Thyroid gland (tissue), 4 donors: ENCODE results near the gene TMCC2.

Experiments used
- POLR2A ChIP-seq, 2 donors: fragments of 450-650 bp; IDR thresholded peaks; one replicate each; pipeline ENCODE4 v1.6.1; 2017; ENCODE audit warnings: antibody characterized with exemption in 2 of 2, mild to moderate bottlenecking in 2 of 2, moderate library complexity in 1 of 2
- TF ChIP-seq, protein P1 (sequence below), 6 experiments: fragments of 200-600 bp in 3 of 6; fragments of 450-650 bp in 3 of 6; sonication (generic) in 3 of 6; IDR thresholded peaks; one replicate each; pipeline ENCODE4 v1.5.1; 2016 to 2019; ENCODE audit warnings: antibody characterized with exemption in 6 of 6, mild to moderate bottlenecking in 2 of 6, inconsistent platforms in 1 of 6, moderate library complexity in 1 of 6

DNA sequence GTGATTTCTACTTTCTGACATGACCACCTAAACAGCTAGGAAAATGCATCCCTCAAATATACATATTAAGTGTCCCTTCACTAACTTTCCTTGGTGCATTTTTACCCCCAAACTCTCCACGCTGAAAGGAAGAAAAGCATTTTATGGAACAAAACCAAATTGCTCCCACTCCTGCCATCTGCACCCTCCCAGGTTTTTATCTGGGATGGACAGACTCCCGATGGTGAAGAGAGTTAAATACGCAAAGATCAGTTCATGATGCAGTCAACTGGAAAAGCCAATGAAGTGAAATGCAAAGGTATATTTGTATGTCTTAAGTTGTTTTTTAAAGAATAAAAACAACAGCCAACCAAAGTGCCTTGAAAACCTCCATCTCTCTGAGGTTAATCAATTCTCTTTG is 18.9 kb upstream of the TMCC2 start:
- no peak for TF ChIP-seq POLR2A (IDR thresholded peaks at IDR 0.05)
- TF ChIP-seq, protein P1, sequence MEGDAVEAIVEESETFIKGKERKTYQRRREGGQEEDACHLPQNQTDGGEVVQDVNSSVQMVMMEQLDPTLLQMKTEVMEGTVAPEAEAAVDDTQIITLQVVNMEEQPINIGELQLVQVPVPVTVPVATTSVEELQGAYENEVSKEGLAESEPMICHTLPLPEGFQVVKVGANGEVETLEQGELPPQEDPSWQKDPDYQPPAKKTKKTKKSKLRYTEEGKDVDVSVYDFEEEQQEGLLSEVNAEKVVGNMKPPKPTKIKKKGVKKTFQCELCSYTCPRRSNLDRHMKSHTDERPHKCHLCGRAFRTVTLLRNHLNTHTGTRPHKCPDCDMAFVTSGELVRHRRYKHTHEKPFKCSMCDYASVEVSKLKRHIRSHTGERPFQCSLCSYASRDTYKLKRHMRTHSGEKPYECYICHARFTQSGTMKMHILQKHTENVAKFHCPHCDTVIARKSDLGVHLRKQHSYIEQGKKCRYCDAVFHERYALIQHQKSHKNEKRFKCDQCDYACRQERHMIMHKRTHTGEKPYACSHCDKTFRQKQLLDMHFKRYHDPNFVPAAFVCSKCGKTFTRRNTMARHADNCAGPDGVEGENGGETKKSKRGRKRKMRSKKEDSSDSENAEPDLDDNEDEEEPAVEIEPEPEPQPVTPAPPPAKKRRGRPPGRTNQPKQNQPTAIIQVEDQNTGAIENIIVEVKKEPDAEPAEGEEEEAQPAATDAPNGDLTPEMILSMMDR (IDR thresholded peaks at IDR 0.05): no peak
